Peyer's patch (tissue), 4 donors: ENCODE data around the gene CCDC174.

ENCODE experiments used
- POLR2A ChIP-seq, 2 donors: fragments of 450-650 bp; IDR thresholded peaks; one replicate each; pipeline ENCODE4 v1.5.1; 2017; ENCODE audit warnings: antibody characterized with exemption in 2 of 2, mild to moderate bottlenecking in 2 of 2, moderate library complexity in 2 of 2
- TF ChIP-seq, protein P1 (sequence below), 6 experiments: fragments of 450-650 bp in 4 of 6; fragments of 200-600 bp in 2 of 6; sonication (generic) in 1 of 6; IDR thresholded peaks; one replicate each; pipeline ENCODE4 v1.5.1; 2017 to 2019; ENCODE audit warnings: antibody characterized with exemption in 6 of 6, mild to moderate bottlenecking in 3 of 6, moderate library complexity in 1 of 6

DNA sequence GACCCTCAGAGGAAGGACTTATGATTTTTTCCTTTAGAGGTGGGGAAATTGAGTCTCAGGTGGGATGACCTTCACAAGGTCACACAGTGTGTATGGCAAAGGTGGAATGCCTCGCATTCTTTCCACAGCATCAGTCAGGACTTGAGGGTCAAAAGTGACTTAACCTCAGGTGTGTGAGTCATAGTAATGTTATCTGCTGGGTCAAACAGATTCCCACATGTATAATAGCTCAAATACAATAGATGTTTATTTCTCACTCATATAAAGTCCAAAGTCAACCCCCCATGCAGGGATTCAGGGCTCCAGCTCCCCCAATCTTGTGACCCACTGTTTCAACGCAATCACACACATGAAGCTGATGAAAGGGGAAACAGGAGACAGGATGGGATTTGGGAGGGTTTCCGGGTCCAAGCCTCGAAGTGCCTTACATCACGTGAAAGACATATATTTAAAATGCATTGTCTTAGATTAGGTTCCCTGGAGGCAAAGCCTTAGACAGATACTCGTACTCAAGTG, 34.0 kb upstream of the CCDC174 start:
- TF ChIP-seq, protein P1, sequence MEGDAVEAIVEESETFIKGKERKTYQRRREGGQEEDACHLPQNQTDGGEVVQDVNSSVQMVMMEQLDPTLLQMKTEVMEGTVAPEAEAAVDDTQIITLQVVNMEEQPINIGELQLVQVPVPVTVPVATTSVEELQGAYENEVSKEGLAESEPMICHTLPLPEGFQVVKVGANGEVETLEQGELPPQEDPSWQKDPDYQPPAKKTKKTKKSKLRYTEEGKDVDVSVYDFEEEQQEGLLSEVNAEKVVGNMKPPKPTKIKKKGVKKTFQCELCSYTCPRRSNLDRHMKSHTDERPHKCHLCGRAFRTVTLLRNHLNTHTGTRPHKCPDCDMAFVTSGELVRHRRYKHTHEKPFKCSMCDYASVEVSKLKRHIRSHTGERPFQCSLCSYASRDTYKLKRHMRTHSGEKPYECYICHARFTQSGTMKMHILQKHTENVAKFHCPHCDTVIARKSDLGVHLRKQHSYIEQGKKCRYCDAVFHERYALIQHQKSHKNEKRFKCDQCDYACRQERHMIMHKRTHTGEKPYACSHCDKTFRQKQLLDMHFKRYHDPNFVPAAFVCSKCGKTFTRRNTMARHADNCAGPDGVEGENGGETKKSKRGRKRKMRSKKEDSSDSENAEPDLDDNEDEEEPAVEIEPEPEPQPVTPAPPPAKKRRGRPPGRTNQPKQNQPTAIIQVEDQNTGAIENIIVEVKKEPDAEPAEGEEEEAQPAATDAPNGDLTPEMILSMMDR (IDR thresholded peaks at IDR 0.05): no peak
- TF ChIP-seq POLR2A (IDR thresholded peaks at IDR 0.05): no peak
